ENCODE measurements around the gene SNTB2.

DNA sequence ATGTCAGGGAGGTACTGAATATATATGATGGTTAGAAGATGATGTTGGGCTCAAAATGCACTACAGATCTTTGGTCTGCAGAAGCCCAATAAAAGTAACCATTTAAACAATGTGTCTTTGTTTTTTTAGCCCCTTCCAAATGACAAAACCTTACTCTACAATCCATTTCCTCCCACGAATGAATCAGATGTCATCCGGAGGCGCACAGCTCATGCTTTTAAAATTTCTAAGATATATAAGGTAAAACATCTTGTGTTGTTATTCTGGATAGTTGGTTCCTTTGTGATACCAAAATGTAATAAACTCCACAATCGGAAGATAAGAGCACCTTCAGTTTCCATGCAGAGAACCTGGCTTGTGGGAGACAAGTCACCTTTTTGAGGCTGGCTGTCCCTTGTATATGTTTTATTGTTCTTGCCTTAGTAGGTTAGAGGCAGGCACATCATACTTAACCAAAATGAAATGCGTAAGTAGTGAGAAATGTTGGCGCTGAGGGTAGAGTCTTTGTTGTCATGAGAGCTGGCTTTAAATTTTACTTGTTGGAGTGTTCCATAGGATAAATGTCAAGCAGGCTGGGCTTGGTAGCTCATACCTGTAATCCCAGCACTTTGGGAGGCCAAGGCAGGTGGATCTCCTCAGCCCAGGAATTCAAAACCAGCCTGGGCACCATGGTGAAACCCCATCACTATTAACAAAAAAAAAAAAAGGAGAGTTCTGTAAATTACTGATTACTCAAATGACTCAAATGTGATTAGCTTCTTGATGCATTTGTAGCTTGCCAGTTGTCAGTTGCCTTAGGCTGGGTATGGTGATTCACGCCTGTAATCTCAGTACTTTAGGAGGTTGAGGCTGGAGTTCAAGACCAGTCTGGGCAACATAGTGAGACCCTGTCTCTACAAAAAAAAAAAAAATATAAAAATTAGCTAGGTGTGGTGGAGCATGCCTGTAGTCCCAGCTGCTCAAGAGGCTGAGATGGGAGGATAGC is 19.7 kb upstream of the SNTB2 start:
- TF ChIP-seq, protein P1, sequence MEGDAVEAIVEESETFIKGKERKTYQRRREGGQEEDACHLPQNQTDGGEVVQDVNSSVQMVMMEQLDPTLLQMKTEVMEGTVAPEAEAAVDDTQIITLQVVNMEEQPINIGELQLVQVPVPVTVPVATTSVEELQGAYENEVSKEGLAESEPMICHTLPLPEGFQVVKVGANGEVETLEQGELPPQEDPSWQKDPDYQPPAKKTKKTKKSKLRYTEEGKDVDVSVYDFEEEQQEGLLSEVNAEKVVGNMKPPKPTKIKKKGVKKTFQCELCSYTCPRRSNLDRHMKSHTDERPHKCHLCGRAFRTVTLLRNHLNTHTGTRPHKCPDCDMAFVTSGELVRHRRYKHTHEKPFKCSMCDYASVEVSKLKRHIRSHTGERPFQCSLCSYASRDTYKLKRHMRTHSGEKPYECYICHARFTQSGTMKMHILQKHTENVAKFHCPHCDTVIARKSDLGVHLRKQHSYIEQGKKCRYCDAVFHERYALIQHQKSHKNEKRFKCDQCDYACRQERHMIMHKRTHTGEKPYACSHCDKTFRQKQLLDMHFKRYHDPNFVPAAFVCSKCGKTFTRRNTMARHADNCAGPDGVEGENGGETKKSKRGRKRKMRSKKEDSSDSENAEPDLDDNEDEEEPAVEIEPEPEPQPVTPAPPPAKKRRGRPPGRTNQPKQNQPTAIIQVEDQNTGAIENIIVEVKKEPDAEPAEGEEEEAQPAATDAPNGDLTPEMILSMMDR (IDR thresholded peaks at IDR 0.05 in 2 of 3, conservative IDR thresholded peaks at IDR 0.05 in 1 of 3; ENCODE audit: insufficient read depth in 2 of 3, low read depth in 1 of 3, low read length in 3 of 3): no peak
- TF ChIP-seq E2F8 (IDR thresholded peaks at IDR 0.05; ENCODE audit: low read depth, partially characterized antibody): no peak

Data from K562 (cell line).